Measurements from ENCODE around the gene RNF115.

DNA sequence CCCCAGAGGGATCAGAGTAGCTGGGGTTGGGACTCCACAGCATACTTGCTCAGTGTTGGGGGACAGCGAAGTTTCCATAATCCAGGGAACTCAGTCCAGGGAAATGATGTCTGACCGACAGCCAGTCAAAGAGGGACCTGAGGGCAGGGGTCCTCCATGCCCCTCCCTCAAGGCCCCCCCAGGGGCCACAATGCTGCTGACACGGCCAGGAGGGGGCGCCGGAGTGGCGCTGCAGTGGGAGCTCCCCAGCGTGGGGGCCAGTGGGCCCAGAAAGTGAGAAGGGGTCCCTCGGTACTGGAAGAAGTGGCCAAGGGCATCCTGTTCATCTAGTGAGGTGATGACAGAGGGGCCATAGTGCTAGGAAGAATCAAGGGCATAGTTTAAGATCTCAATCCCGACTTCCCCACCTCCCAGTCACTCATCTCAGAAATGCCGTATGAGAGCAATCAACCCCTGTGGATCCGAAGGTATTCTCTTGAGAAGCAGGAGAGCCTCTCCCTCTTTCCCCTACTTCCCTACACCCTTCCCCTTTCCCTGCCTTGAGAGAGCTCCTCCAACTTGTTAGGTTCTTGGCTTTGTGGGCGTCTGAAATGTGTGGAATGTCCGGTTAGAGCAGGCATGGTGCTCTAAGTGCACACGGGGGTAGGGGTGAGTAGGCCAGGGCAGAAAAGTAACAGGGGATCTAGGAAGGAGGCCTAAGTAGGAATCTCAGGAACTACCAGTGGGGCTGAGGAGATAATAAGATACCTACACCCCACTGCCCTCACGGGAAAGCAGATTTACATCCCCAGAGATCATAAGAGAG, 25.7 kb upstream of the RNF115 start:
- TF ChIP-seq, protein P1, sequence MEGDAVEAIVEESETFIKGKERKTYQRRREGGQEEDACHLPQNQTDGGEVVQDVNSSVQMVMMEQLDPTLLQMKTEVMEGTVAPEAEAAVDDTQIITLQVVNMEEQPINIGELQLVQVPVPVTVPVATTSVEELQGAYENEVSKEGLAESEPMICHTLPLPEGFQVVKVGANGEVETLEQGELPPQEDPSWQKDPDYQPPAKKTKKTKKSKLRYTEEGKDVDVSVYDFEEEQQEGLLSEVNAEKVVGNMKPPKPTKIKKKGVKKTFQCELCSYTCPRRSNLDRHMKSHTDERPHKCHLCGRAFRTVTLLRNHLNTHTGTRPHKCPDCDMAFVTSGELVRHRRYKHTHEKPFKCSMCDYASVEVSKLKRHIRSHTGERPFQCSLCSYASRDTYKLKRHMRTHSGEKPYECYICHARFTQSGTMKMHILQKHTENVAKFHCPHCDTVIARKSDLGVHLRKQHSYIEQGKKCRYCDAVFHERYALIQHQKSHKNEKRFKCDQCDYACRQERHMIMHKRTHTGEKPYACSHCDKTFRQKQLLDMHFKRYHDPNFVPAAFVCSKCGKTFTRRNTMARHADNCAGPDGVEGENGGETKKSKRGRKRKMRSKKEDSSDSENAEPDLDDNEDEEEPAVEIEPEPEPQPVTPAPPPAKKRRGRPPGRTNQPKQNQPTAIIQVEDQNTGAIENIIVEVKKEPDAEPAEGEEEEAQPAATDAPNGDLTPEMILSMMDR (IDR thresholded peaks at IDR 0.05) = peak in 1 of 3 experiments; percentile 13
- TF ChIP-seq POLR2AphosphoS5 (IDR thresholded peaks at IDR 0.05) = no peak
- TF ChIP-seq POLR2A (IDR thresholded peaks at IDR 0.05; ENCODE audit: low read depth) = no peak
- no peak for TF ChIP-seq EP300 (IDR thresholded peaks at IDR 0.05)

Data from esophagus muscularis mucosa (tissue), 4 donors.